ENCODE data around the gene ZNF302.

ZNF302 gene

DNA sequence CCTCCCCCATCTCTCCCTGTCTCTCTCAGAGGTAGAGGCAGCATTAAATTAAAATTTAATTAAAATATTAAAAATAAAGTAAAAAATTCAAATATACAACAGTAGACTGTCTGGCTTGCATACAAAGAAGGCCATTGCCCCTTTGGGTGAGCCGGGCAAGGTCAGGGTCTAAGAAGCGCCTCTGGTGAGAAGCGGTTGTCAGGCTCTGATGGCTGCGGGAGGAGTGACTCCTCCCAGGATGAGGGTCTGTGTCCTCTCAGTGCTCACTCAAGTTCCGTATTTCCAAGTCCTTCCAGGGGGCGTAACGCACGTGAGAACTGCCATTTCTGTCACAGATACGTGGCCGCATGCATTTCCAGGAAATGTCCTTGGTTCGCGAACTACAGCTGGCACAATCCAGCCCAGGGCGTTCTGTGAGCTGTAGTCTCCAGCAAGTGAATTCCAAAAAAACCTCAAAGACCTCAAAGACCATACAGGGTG, 55.8 kb downstream of the ZNF302 start:
- peak; percentile 72 to 82 (median 78) for DNase-seq

- DNase-seq: peak; percentile 90 to 94 (median 93)
These were observed 56.5 kb downstream of the ZNF302 start, which contains the start of gene ZNF181 for GRCh38 chr19:34733746-34734536. Gene ZNF181, plus strand, starts transcription at chr19:34734243. Its CDS starts 795 bp downstream, at chr19:34735038.

GRCh38 chr19:34734537-34735103, 57.1 kb downstream of the ZNF302 start:
- DNase-seq: peak in 2 of 4 experiments; percentile 86 to 91

Measured in suppressor macrophage (primary cell).